Endometrium (tissue), 2 donors: Measurements from ENCODE around the gene CEP170B.

ENCODE experiments used
- FAIRE-seq: peaks from 2 replicates; lab custom pipeline; 2012; peaks lifted over from hg19 to GRCh38; lab: Jason Lieb, UNC
- donor health status: control.
- donor health status: control.

The CEP170B gene

DNA sequence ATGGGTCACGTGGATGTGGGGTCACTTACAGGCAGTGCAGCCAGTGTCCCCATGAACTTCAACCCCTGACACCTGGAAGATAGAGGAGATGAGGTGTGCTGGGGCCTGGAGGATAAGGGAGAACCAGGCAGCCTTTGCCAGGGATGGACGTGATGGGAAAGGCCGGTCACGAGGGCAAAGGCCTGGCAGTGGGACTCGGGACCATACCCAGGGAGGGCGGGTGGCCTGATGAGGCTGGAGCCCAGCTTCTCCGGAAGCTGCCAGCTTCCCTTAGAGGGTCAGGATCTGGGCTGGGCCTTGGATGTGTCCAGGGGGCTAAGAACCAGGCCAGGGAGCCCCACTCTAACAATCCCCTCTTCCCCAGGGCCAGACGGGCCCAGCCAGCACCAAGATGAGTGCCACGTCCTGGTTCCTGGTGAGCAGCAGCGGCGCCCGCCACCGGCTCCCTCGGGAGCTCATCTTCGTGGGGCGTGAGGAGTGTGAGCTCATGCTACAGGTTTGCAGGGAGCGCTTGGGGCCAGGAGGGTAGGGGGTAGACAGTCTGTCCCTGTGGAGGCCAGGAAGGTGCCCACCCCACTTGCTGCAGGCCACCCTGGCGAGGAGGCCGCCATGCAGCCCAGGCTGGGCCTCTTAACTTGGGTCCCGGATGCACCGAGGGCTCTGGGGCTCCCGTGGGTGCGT is 3.1 kb downstream of the CEP170B start:
- no peak for FAIRE-seq

DNA sequence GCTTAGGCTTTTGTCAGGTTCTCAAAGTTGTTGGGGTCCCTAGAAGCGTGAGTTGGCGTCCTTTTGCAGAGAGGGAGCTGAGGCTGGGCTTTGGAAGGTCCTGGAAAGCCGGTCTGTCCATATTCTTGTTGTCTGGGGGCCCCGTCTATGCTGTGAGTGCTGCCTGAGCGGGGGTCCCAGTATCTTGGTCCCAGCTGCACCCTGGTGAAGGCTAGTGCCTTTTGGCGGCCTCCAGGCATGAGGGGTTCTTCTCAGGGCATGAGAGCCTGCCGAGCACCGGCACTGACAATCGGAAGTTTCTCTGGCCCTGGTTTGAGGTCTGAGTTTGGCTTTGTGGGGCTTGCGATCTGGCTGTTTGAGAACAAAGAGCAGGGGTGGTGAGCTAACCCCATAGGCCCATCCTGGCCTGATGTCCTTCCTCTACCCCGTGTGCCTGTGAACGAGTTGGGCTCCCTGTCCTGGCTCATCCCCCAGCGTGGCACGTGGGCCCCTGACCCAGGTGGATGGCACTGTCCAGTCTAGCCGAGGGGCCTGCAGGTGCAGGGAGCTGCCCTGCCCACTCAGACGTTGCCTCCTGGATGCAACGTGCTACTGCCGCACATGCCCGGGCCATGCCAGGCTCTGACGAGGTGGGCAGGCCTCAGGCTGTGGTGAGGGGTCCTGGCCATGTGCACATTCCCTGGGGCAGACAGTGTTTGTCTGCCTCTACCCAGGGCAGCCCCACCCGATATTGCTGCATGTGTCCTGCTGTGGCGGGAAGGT is 3.9 kb downstream of the CEP170B start:
- no peak for FAIRE-seq

DNA sequence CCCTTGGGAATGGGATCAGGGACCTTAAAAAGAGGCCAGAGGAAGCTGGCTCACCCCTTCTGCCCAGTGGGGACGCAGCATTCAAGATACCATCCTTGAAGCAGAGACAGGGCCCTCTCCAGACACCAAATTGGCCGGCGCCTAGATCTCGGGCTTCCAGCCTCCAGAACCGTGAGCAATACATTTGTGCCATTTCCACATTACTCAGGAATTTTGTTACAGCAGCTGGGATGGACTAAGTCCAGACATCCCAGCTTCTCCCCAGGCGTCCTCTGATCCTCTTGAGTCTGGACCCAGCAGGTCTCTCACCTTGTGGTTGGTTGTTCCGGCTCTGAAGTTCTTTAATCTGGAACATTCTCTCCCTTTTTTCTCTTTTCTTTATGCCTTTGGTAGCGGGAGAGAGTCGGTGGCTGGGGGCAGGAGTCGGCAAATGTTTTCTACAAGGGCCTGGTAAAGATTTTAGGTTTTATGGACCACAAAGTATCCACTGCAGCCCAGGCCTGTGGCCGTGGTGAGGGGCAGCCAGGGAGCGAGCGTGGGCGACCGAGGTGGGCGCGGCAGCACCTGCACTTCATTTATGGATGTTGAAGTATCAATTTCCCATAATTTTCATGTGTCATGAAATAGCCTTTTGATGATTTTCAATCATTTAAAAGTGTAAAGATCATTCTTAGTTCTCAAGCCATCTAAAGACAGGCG is 4.8 kb downstream of the CEP170B start:
- no peak for FAIRE-seq

DNA sequence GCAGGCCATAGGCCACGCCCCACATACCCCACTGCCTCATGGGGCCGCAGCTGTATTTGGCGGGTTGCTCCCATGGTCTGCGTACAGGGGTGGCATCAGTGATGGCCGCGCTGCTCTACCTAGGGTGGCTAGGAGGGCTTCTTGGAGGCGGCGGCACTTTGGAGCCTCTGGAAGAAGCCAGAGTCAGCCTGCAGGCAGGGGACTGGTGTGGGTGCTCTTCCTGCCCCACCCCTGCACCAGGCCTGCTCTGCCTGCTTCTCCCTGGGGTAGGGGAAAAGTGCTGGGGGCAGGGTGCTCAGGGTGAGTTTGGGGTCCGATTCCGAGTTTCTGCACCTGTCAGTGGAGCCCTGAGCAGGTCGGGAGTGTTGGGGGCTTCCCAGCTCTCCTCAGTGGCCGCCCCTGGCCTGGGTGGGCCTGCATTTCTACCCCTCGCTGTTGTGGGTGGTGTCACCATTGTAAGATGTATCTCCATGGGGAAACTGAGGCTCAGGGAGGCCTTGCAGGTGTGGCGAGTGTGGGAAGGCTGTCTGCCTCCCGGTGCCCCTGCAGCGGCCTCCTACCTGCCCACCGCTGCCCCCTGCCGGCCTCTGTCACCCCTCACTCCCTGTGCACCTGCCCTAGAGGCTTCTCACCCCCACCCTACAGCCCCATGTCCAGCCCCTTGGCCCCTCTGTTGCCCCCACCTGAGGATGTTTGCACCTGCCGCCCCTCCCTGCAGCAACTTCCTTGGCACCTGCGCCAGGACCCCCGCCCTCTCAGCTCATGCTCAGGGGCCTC is 5.5 kb downstream of the CEP170B start:
- FAIRE-seq = no peak

DNA sequence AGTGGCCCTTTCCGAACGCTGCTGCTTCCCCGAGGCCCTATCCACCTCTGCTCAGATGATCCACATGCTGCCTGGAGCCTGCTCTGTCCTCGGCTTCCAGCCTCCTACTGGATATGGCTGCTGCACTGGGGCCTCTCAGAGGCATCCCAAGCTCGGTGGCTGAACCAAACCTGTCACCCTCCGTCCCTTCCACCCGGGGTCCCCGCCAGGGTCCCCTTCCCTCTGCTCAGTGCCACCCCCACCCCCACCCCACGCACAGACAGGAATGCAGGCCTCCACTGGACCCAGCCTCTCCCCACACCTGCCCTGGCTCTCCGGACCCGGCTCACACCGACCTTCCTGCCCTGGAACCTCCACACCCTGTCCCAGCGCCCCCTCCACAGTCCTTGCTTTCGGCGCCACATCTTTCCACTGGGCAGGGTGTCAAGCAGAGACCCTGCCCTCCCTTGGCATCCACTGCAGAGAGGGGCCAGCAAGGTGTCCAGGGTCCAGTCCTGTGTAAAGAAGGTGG is 6.1 kb downstream of the CEP170B start:
- FAIRE-seq = no peak

DNA sequence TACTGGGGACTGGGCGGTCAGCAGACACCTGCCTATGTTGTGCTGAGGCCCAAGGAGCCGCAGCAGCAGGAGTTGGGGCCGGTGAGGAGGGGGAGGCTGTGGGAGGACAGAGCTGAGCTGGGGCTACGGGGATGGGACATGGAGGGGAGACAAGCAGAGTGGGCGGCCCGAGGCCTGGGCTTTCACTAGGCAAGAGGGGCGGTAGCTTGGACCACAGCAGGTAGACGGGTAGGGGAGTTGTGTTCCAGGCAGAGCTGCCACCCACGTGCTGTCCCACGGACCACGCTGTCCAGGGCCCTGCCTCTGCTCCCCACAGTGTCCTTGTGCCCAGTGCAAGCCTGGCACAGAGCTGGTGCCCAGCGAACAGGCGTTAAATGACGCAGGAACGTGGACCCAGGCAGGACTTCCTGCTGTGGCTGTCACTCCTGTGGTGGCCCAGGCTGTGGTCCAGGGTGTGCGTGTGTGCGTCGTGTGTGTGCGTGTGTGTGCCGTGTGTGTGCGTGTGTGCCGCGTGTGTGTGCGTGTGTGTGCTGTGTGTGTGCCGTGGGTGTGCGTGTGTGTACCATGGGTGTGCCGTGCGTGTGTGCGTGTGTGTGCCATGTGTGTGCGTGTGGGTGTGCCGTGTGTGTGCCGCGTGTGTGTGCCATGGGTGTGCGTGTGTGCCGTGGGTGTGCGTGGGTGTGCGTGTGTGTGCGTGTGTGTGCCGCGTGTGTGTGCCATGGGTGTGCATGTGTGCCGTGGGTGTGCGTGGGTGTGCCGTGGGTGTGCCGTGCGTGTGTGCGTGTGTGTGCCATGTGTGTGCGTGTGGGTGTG is 6.8 kb downstream of the CEP170B start:
- FAIRE-seq = no peak

DNA sequence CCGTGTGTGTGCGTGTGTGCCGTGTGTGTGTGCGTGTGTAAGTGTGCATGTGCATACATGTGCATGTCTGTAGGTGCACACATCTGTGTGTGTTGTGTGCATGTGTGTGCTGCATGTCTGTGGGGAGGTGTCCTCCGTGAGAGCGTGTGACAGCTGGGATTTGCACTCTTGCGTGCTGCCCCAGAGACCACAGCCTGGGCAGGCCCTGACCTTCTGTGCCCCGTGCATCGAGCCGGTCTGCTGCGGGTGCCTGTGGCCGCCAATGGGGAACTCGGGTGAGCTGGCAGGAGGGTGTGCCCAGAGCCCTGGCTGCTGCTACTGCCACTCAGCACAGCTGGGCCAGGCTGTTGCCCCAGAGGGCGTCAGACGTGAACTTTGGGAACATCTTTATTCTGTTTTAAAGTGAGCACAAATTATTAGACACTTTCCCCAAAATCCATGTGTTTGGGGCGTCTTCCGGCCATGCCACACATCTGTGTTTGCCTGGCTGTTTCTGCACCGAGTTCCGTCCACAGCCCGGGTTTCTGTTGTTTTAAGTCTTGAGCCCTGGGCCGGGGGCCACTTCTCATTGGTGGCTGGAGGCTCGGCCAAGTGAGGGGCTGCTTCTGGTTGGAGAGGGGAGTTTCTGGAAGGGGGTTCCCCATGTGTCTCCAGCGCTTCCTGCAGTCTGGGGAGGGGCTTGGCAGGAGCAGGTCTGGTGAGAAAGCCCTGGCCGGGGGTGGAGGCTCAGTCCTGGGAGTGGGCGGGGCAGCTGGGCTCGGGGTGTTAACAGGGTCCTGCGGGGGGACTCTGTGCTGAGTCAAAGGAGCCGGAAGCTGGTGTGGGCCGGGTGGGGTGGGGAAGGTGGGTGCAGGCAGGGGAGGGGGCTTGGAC is 7.6 kb downstream of the CEP170B start:
- FAIRE-seq = no peak

DNA sequence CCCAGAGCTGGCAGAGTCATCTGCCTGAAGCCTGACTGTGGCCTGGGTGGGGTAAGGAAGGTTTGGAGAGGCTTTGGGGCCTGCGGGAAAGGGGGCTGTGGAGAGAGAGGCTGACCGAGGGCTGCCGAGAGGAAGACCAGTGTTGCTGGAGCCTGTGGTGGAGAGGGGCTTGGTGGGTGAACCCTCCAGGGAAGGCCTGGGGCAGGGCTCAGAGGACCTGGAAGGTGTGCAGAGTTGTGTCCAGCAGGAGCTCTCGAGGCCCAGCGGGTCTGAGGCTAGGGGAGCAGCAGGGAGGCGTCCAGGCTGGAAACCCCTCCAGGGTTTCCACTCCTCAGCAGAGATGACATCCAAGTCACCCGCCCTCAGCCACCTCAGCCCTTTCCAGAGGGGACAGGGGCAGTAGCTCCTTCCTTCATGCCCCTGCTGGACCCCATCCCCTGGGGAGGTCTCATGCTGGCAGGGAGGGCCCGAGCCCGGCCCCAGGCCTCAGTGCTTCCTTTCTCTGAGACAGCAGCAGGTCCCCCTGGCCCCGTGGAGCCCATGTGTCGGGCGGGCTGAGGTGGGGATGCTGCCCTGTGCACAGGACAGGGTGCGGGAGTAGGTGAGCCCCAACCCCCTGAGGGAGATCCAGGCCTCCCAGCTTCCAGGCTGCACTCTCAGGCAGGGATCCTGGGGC is 8.4 kb downstream of the CEP170B start:
- FAIRE-seq = no peak

DNA sequence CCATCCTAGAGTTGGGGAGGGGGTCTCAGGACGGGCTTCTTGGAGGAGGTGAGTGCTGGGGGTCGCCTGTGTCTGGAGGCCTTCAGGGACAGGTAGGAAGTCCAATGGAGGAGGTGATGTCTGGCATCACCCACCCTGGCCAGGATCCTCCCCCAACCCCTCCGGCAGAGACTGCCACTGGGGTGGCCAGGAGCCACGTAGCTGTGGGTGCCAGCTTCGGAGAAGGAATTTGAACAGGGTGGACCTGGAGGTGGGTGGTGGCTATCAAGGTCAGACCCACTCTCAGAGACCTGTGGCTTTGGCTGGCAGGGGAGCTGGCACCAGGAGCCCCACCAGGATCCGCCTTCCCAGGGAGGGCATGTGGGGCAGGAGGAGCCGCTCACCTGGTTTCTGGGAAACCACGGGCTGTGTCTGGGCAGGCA is 9.1 kb downstream of the CEP170B start:
- FAIRE-seq = no peak

DNA sequence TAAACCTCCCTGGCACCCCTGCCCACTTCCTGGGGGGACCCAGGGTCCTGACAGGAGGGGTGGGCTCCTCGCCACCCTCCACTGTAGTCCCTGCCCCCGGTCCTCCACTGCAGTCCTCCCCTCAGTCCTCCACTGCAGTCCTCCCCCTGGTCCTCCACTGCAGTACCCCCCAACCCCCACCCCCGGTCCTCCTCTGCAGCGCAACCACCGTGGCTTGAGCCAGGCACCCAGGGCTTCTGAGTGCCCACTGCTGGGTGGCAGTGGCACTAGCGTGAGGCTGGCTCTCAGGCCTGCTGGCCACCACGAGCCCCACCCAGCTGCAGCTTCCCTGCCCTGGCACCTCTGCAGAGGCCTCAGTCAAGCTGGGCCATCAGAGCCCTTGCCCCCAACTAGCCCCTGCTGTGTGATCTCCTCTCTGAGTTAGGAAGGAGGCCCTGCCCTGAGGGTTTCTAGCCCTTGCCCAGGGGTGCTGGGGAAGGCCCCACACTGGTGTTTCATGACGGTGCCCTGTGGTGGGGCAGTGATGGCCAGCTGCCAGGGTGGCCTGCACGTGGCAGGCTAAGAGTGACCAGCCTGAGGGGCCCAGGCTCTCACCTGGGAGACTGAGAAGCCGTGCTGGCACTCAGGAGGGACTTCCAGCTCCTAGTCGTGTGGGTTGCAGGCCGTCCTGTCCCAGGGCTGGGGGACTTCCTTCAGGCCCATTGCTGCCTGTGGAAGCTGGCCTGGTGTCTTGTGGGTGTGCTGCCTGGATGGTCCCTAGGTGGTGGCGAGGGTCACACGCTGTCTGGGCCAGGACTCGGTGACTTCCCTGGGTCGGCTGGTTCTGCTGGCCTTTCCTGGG is 9.7 kb downstream of the CEP170B start:
- FAIRE-seq = no peak

DNA sequence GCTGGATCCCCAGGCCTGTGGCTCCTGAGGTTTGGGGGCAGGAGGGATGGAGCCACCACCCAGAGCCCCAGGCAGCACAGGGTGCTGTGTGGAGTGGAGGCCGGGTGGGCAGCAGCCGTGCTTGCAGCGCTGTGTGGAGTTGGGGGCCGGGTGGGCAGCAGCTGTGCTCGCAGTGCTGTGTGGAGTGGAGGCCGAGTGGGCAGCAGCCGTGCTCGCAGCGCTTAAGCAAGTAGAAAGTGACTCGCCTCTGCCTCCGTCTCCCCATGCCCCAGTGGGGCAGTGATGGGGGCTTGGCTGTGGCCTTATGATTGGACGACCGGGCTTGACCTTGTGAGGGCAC is 10.3 kb downstream of the CEP170B start:
- no peak for FAIRE-seq

DNA sequence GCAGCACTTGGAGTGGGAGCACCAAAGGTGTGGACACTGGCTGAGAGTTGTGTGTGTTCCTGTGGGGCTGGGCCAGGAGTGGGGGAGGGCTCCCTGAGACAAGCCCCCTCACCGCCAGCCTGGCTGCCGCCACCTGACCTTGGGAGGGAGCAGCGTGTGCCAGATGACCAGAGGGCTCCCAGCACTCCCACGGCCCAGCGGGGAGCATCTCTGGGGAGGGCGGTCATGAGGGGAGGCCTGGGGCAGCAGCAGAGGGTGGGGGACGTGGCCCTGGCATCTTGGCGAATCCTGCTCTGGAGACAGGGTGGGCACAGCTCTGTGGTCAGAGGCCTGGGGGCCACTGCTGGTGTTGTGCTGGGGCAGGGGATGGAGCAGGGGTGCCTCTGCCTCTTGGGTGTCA is 10.7 kb downstream of the CEP170B start:
- no peak for FAIRE-seq

DNA sequence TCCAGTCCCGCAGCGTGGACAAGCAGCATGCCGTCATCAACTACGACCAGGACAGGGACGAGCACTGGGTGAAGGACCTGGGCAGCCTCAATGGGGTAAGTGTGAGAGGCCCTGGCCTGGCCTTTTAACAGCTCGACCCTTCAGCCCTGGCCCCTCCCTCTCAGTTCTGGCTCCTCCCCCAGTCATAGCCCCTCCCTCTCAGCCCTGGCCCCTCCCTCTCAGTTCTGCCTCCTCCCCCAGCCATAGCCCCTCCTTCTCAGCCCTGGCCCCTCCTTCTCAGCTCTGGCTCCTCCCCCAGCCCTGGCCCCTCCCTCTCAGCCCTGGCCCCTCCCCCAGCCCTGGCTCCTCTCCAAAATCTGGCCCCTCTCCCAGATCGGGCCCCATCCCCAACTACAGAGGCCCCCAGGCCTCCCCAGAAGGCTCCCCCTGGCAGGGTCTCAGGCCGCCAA is 11.2 kb downstream of the CEP170B start:
- FAIRE-seq = no peak

DNA sequence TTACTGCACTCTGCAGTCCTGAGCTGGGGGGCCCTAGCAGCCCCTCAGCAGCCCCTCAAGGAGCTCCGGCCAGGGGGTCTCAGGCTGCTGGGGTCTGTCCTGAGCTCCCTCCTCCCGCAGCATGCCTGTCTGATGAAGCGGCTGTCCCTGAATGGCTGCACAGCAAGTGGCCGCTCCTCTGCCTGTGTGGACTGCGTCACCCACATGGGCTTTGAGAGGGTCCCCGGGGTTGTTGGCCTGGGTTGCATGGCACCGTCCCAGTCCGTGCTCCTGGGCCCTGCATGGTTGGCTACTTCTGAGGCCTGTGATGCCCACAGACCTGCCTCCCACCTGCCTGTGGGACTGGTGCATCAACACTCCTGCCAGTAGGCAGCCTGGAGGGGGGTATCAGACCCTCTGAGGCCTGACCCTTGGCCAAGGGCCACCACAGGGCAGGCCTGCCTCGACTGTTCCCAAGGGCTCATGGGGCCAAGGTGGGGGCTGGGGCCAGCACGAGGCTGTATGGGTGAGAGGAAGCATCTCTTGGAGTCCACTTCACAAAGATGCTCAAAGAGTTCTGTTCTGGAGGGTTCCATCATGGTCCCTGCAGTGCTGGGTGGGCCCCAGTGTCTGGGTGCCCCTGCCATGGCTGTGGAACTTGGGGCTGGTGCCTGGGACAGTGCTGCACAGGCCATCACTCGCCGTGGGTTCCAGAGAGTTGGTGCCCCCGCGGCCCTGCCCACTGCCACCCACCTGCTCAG is 12.2 kb downstream of the CEP170B start:
- no peak for FAIRE-seq

DNA sequence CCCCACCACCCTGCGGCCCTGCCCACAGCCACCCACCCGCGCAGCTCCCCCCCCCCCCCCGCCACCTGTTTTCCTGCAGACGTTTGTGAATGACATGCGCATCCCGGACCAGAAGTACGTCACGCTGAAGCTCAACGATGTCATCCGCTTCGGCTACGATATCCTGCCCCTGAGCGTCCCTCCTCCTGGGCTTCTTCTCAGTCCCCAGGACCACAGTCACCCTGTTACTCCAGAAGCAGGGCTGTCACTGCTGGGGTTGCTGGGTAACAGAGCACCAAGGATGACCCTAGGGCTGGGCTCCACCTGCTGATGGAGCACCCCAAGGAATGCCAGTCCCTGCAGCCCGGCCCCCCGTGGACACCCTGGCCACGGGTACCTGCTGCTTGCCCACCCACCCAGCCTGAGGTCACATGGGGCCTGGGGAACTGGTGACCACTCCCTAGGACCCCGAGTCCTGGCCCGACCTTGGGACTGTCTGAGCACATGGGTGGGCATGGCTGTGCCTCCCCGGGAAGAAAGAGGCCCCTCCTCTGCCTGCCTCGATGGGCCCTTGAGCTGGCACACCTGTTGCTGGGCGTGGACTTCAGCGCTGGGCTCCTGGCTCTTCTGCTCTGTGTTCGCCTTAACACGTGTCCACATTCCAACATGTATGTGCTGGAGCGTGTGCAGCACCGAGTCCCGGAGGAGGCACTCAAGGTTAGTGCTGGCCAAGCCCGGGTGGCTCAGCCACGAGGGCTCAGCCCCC is 12.9 kb downstream of the CEP170B start:
- no peak for FAIRE-seq

DNA sequence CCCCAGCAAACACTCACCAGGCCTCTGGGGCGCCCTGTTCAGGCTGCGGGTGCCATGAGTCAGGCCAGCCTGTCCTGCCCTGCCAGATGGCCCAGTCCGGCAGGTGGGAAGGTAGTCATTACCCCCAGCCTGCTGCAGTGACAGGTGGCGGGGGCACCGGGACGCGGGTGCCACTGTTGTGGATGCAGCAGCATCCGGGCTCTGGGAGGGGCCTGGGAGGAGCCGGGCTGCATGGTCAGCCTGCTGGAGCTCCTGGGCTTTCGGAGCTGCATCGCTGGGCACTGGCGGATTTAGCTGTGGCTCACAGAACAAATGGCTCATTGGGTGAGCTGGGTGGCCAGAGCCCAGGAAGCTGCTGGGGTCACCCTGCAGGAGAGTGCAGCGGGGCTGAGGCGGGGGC is 13.5 kb downstream of the CEP170B start:
- FAIRE-seq = no peak

DNA sequence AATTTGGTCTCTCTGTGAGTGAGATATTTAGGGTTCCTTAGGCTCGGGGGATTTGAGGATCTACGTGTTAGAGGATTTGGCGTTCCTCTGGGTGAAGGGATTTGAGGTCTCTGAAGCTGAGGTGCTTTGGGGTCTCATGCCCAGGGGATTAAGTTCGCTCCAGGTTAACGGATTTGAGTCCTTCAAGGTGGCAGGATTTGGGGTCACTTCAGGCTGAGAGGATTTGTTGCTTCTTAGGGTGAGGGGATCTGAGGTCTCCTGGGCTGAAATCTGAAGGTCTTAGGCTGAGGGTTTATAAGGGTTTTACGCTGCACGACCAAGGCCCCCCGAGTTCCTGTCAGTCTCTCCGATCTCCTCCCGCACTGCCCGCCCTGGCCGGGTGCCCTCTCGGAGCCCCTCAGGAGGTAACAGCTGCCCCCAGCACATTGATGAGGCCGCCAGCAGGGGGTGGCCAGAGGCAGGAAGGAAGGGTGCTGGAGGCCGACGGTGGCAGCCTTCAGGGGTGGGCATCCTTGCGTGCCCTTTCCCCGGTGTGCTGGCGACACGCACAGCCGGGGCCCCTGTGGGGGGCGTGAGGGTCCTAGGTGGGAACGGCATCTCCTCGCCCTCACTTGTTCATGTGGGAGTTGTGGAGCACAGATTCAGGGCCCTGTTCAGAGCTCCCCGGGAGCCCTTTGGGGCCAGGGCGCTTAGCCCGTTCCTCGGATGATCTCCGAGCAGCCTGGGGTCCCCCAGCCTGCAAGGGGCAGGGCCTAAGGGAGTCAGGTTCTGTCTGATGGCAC is 14.3 kb downstream of the CEP170B start:
- FAIRE-seq = no peak
